ENCODE results near the gene PAPPA2.
A peak's percentile ranks its signal among the peaks of the same experiment; 100 is the strongest.

PAPPA2 gene

GRCh38 chr1:176466514-176466913 lies 3.5 kb downstream of the PAPPA2 start:
- TF ChIP-seq CTCF (IDR thresholded peaks at IDR 0.05; ENCODE audit: low read depth, low read length, missing control alignments) = peak; percentile 44
- no peak for DNase-seq (ENCODE audit: extremely low read depth, low read depth)
- no peak overlapping the region for H3K4me3 ChIP-seq (replicated peaks; ENCODE audit: low read depth, low read length)

GRCh38 chr1:176469450-176470010 lies 6.6 kb downstream of the PAPPA2 start:
- no peak for TF ChIP-seq CTCF (IDR thresholded peaks at IDR 0.05; ENCODE audit: low read depth, low read length, missing control alignments)
- no peak overlapping the region for H3K4me3 ChIP-seq (replicated peaks; ENCODE audit: low read depth, low read length)
- no peak for DNase-seq (ENCODE audit: extremely low read depth, low read depth)

- TF ChIP-seq CTCF (IDR thresholded peaks at IDR 0.05; ENCODE audit: low read depth, low read length, missing control alignments) = no peak
- no peak overlapping the region for H3K4me3 ChIP-seq (replicated peaks; ENCODE audit: low read depth, low read length)
- no peak for DNase-seq (ENCODE audit: extremely low read depth, low read depth)
These were observed 8.6 kb downstream of the PAPPA2 start for GRCh38 chr1:176471338-176472121.

- H3K4me3 ChIP-seq (replicated peaks; ENCODE audit: low read depth, low read length) = no peak overlapping the region
- TF ChIP-seq CTCF (IDR thresholded peaks at IDR 0.05; ENCODE audit: low read depth, low read length, missing control alignments) = no peak
- no peak for DNase-seq (ENCODE audit: extremely low read depth, low read depth)
These were observed 17.0 kb downstream of the PAPPA2 start for GRCh38 chr1:176479971-176480370.

GRCh38 chr1:176480750-176481149 lies 17.8 kb downstream of the PAPPA2 start:
- no peak for TF ChIP-seq CTCF (IDR thresholded peaks at IDR 0.05; ENCODE audit: low read depth, low read length, missing control alignments)
- no peak overlapping the region for H3K4me3 ChIP-seq (replicated peaks; ENCODE audit: low read depth, low read length)
- DNase-seq (ENCODE audit: extremely low read depth, low read depth) = no peak

- no peak for DNase-seq (ENCODE audit: extremely low read depth, low read depth)
- no peak for TF ChIP-seq CTCF (IDR thresholded peaks at IDR 0.05; ENCODE audit: low read depth, low read length, missing control alignments)
- H3K4me3 ChIP-seq (replicated peaks; ENCODE audit: low read depth, low read length) = no peak overlapping the region
These were observed 22.1 kb downstream of the PAPPA2 start for GRCh38 chr1:176485083-176485482.

Measured in HFF-Myc (cell line).